HG03457 (cell line): ENCODE measurements around the gene ZNF397.
A peak's percentile ranks its signal among the peaks of the same experiment; 100 is the strongest.

ENCODE experiments used
- ATAC-seq: cut with Tn5 transposase; IDR thresholded peaks from one replicate; pipeline ENCODE4 v1.9.1; 2021; ENCODE audit warnings: moderate number of reproducible peaks; ENCODE audit not compliant: unreplicated experiment

The ZNF397 gene

GRCh38 chr18:35245719-35246317 is 5.0 kb downstream of the ZNF397 start:
- ATAC-seq: no peak

GRCh38 chr18:35246831-35247230 is 6.0 kb downstream of the ZNF397 start:
- no peak for ATAC-seq

GRCh38 chr18:35247412-35248249 is 6.8 kb downstream of the ZNF397 start:
- no peak for ATAC-seq

GRCh38 chr18:35248429-35248828 is 7.6 kb downstream of the ZNF397 start:
- no peak for ATAC-seq

- no peak for ATAC-seq
These were observed 11.6 kb downstream of the ZNF397 start for GRCh38 chr18:35252466-35252865.

- no peak for ATAC-seq
These were observed 12.9 kb downstream of the ZNF397 start for GRCh38 chr18:35253655-35254287.

- ATAC-seq: no peak
These were observed 16.1 kb downstream of the ZNF397 start for GRCh38 chr18:35256947-35257346.

- ATAC-seq: no peak
These were observed 23.6 kb downstream of the ZNF397 start for GRCh38 chr18:35264409-35264808.

- ATAC-seq: peak; percentile 76
These were observed 26.4 kb downstream of the ZNF397 start for GRCh38 chr18:35267161-35267651.

- no peak for ATAC-seq
These were observed 27.0 kb downstream of the ZNF397 start for GRCh38 chr18:35267809-35268208.

- no peak for ATAC-seq
These were observed 28.0 kb downstream of the ZNF397 start for GRCh38 chr18:35268821-35269220.

- ATAC-seq: no peak
These were observed 30.8 kb downstream of the ZNF397 start for GRCh38 chr18:35271656-35272055.

- no peak for ATAC-seq
These were observed 35.4 kb downstream of the ZNF397 start for GRCh38 chr18:35276267-35276666.

- ATAC-seq: no peak
These were observed 36.8 kb downstream of the ZNF397 start for GRCh38 chr18:35277633-35278032.

- ATAC-seq: no peak
These were observed 37.3 kb downstream of the ZNF397 start for GRCh38 chr18:35278085-35278484.

GRCh38 chr18:35278969-35279368 is 38.1 kb downstream of the ZNF397 start:
- ATAC-seq: no peak

- no peak for ATAC-seq
These were observed 41.5 kb downstream of the ZNF397 start for GRCh38 chr18:35282353-35282752.

- no peak for ATAC-seq
These were observed 43.3 kb downstream of the ZNF397 start for GRCh38 chr18:35283923-35284794.

- no peak for ATAC-seq
These were observed 44.0 kb downstream of the ZNF397 start for GRCh38 chr18:35284841-35285240.

- no peak for ATAC-seq
These were observed 48.5 kb downstream of the ZNF397 start for GRCh38 chr18:35289293-35289692.

- peak; percentile 23 for ATAC-seq
These were observed 48.9 kb downstream of the ZNF397 start for GRCh38 chr18:35289727-35290093.
